ENCODE measurements around the gene COL15A1. TPM values are rescaled to one million over a fixed set of nuclear protein-coding genes. Genes with fewer than 3 reads are reported as not detected.
A peak's percentile ranks its signal among the peaks of the same experiment; 100 is the strongest.
"Not testable (repeated sequence)": the region's sequence is repeated elsewhere in the genome, so short reads cannot be mapped to it uniquely, and the experiment has no call there.

COL15A1 gene
- total RNA-seq (2014; rRNA removed; shearing (Covaris generic)): 2.9 and 4.2 TPM in 2 replicates

DNA sequence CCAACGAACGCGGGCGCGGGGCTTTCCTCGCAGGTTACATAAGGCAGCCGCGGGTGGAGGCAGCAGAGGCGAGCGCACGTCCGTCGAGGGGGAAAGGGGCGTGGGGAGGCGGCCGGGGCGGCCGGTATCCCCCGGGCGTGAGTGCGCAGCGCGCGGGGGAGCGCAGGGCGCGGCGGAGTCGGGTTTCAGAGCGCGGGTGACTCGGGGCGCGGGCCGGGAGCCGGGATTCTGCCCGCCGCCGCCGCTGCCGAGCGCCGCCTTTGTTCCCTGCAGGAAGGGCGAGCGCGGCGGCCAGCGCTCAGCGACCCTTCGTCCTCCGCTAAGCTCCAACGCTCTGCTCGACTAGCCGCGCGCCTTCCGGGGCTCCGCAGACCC, at the start of gene COL15A1:
Gene COL15A1 (plus strand): TSS at position 226 of the 375 bp plus-strand sequence. CDS start 155 bp downstream, outside the sequence.
- DNase-seq (ENCODE audit: low read depth): no peak

DNA sequence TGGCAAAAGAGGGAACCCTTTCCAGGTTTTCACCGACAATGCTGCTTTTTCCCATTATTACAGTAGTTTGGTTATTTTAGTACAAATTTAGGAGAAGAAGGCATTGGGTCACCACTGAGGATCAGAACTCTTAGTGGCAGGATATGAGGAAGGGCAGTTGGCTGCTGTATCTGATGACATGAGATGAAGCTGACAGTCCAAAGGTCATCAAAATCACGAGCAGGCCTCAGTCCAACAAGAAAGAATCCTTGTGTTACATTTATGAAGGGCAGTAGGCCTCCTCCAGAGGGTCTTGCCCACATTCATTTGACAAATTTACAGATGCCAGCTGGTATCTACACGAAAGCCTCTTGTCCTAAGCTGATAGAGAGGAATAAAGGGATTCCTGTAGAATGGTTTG, 49.5 kb upstream of the COL15A1 start:
- DNase-seq (ENCODE audit: low read depth): no peak

- DNase-seq (ENCODE audit: low read depth): no peak
These were observed 48.9 kb upstream of the COL15A1 start for GRCh38 chr9:98894761-98895160.

- DNase-seq (ENCODE audit: low read depth): no peak
These were observed 47.1 kb upstream of the COL15A1 start for GRCh38 chr9:98896632-98897031.

GRCh38 chr9:98897745-98898144, 46.0 kb upstream of the COL15A1 start:
- DNase-seq (ENCODE audit: low read depth): no peak

GRCh38 chr9:98899408-98900056, 44.2 kb upstream of the COL15A1 start:
- peak; percentile 86 for DNase-seq (ENCODE audit: low read depth)

DNA sequence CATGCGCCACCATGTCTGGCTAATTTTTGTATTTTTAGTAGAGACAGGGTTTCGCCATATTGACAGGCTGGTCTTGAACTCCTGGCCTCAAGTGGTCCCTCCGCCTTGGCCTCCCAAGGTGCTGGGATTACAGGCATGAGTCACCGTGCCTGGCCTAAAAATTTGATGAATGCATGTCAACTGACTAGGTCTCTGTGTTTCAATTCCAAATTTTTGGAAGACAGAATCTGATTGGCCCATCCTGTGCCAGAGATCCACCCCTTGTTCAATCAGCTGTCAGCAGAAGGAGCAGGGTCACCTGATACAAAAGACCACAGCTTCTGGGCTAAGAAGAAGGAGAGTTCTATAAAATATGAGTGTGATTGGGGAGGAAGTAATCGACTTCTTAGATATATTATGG, 43.5 kb upstream of the COL15A1 start:
- no peak for DNase-seq (ENCODE audit: low read depth)

- no peak for DNase-seq (ENCODE audit: low read depth)
These were observed 43.0 kb upstream of the COL15A1 start for GRCh38 chr9:98900725-98901124.

GRCh38 chr9:98901843-98902242, 41.9 kb upstream of the COL15A1 start:
- DNase-seq (ENCODE audit: low read depth): not testable (repeated sequence)

GRCh38 chr9:98902516-98902915, 41.2 kb upstream of the COL15A1 start:
- DNase-seq (ENCODE audit: low read depth): no peak

- no peak for DNase-seq (ENCODE audit: low read depth)
These were observed 40.8 kb upstream of the COL15A1 start for GRCh38 chr9:98902925-98903324.

- no peak for DNase-seq (ENCODE audit: low read depth)
These were observed 39.7 kb upstream of the COL15A1 start for GRCh38 chr9:98903961-98904411.

- DNase-seq (ENCODE audit: low read depth): no peak
These were observed 38.7 kb upstream of the COL15A1 start for GRCh38 chr9:98905015-98905414.

DNA sequence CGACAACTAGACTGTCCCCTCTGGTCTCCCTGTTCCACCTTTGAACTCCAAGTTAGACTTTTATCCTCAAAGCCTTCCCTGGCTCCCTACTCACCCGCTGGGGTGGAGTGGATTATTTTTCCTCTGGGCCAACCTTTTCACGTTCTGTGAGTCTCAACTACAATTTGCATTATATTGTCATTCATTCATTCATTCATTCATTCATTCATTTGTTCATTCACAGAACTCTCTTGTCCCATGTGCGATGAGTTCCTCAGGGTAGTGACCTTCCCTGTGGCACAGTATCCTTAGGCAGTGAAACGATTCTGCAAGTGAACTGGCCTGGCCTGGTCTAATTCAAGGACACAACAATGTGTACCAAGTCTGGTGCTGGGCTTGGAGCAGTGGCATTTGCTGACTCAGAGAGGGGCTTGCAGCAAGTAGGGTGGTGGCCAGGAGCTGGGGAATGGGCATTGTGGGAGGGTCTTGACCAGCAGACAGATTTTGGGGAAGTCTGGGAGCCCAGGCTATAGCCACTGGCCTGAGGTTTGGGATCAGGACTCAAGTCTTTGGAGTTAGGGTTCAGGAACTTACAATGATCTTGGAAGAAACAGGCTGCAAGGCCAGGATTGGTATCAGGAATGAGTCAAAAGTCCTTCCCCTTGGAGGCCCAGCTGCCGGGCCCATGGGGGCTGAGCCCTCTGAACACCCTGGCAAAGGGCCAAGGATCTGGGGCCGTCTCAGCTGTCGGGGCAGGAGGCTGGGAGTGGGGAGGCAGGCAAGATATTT, 37.2 kb upstream of the COL15A1 start:
- no peak for DNase-seq (ENCODE audit: low read depth)

GRCh38 chr9:98907055-98907454, 36.7 kb upstream of the COL15A1 start:
- DNase-seq (ENCODE audit: low read depth): no peak

DNA sequence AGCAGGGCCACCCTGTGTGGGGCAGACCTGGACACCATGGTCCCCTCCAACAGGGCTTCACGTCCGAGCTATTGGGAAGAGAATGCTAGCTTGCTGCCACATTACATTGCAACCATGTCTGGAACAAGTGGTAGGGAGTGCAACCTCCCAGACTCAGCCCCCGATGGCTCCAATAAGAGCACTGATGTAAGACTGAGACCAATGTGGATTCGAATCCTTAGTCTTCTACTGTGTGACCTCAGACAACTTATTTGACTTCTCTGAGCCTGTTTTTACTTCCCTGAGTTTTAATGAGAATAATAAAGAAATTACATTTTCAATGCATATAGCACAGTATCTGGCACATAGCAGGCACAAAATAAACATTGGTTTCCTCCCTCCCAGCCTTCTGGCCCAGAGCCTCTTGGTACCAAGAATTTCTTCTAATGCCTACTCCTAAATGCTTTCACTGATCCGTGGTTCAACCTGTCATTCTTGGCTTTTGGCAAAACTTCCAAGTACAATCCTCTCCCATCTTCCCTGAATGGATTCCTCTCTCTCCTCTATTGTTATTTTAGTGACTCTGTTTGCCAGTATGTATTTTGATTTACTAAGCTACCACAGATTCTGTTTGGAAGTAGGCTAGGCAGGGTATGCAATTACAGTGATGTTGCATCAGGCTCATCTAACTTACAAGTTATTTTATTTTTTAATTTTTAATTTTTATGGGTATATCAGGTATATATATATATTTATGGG, 34.6 kb upstream of the COL15A1 start:
- DNase-seq (ENCODE audit: low read depth): peak; percentile 45

GRCh38 chr9:98909935-98910334, 33.8 kb upstream of the COL15A1 start:
- no peak for DNase-seq (ENCODE audit: low read depth)

GRCh38 chr9:98911042-98911441, 32.7 kb upstream of the COL15A1 start:
- DNase-seq (ENCODE audit: low read depth): no peak

- not testable (repeated sequence) for DNase-seq (ENCODE audit: low read depth)
These were observed 32.0 kb upstream of the COL15A1 start for GRCh38 chr9:98911738-98912137.

DNA sequence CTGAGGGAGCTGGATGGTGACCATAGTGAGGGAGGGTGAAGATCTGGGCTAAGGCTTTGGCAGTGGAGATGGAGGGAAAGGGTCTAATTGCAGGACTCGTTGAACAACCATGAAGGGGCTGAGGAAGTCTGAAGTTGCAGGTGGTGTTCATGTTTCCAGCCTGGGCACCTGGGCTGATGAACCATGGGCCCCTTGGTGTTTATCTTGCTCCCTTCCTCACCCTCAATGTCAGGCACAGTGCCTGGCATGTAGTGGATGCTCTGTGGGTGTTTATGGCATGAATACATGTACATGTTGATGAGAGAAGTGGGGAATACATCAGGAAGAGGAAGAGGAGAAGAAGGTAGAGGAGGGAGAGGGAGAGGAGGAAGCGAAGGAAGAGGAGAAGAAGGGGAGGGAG, 31.3 kb upstream of the COL15A1 start:
- DNase-seq (ENCODE audit: low read depth): no peak

DNA sequence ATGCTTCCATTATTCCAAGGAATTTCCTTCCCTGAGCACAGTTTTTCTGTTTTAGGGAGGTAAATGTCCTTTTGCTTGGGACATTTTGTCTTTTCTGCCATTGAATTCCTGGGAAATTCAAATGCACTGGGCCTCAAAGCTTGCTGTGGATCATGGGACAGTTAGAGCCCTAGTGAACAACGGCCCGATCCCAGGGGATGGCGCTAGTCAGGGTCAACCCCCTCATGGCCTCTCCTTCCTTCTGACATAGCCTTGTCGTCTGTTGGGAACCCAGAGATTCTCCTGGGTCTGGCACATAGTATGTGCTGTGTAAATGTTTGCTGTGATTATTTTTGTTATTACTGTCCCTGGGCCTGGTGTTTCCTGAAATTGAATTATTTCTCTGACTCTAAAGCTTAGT, 30.7 kb upstream of the COL15A1 start:
- DNase-seq (ENCODE audit: low read depth): no peak

- no peak for DNase-seq (ENCODE audit: low read depth)
These were observed 30.0 kb upstream of the COL15A1 start for GRCh38 chr9:98913705-98914104.

GRCh38 chr9:98915599-98915998, 28.1 kb upstream of the COL15A1 start:
- no peak for DNase-seq (ENCODE audit: low read depth)
